ENCODE results near the gene EGFL7. TPM values are rescaled to one million over a fixed set of nuclear protein-coding genes. Genes with fewer than 3 reads are reported as not detected.

EGFL7 gene
- total RNA-seq, 1 experiment from 2014 or later = 38.0 TPM

DNA sequence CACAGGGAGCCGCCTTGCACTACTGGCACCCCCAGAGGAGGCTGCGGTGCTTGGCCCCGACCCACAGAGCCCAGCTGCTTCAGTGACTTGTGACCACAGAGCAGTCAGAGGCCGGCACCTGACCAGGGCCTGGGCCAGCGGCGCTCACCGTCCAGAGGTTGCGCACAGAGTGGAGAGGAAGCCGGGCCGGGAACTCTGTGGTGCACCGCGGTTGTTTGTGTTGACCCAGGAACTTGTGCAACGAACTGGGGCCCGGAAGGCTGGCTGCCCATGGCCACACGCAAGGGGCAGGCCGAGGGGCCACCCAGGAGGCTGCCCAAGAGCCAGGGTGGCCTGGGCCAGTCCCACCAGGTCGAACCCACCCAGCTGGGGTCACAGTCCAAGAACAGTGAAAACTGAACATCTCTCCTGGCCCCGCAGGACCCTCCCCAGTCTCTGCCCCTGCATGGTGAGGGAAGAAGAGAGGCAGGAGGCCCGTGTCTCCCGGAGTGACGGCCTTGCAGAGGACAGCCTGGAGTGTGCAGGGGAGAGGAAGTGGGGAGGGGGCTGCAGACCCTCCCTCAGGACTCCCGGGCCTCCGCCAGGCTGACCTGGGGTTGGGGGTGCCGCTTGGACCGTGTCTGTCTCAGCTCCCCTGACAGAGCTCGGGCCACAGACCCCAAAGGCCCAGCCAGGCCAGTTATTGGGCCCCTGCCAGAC is 42.8 kb upstream of the EGFL7 start:
- Mint-ChIP-seq H3K36me3 (ENCODE audit: insufficient read depth in 1 of 3, low read depth in 3 of 3) (no peaks in the 10 kb centered on the region), H3K27me3 (ENCODE audit: low read depth) (peaks cover 3% of the 10 kb centered on the region; the same call in 1 of the 2 replicates), H3K27ac (no peak overlapping the region), H3K4me3 (no peak overlapping the region), H3K9me3 (no peaks in the 10 kb centered on the region), H3K4me1 (peaks cover 5 to 6% of the 10 kb centered on the region in 2 experiments)
- no peaks in the 10 kb centered on the region for H3K23me2 ChIP-seq (ENCODE audit: insufficient read length, low read depth, low read length, poor library complexity, severe bottlenecking)
- H3K4ac ChIP-seq (ENCODE audit: low read depth, low read length) = no peak overlapping the region; the same call in 1 of the 2 replicates
- H2AFZ ChIP-seq (ENCODE audit: low read length) = no peak overlapping the region
- H4K8ac ChIP-seq (replicated peaks; ENCODE audit: insufficient read length, low read depth, low read length) = no peak overlapping the region
- no peak overlapping the region for H2BK12ac ChIP-seq (ENCODE audit: insufficient read length, low read depth, low read length)
- H2AK5ac ChIP-seq (ENCODE audit: insufficient read length, low read length) = no peak overlapping the region
- no peak overlapping the region for H3K4me2 ChIP-seq (ENCODE audit: insufficient read depth, insufficient read length, low read length)
- no peak overlapping the region for H2BK120ac ChIP-seq (ENCODE audit: low read depth, low read length, poor library complexity, severe bottlenecking)
- H3K27me3 ChIP-seq (ENCODE audit: insufficient read depth, low read length) = no peaks in the 10 kb centered on the region
- H2BK20ac ChIP-seq (ENCODE audit: low read depth, low read length, poor library complexity, severe bottlenecking) = no peak overlapping the region
- H3K56ac ChIP-seq (ENCODE audit: insufficient read length, low read depth, low read length) = no peak overlapping the region
- no peak overlapping the region for H3K14ac ChIP-seq (ENCODE audit: insufficient read depth, low read length)
- WGBS (ENCODE audit: extremely low coverage, insufficient read length, low lambda C conversion rate) = no CpG with 5 or more reads among the region's 26 CpGs
- no peak overlapping the region for H4K5ac ChIP-seq (ENCODE audit: insufficient read length, low read depth, low read length)
- no peak overlapping the region for H3K27ac ChIP-seq (ENCODE audit: insufficient read length, low read depth, low read length)
- DNase-seq = no peak
- no peak overlapping the region for H3K23ac ChIP-seq (ENCODE audit: insufficient read length, low read depth, low read length)
- no peak overlapping the region for H4K91ac ChIP-seq (ENCODE audit: insufficient read length, low read depth, low read length)
- no peaks in the 10 kb centered on the region for H3K79me1 ChIP-seq (ENCODE audit: insufficient read depth, low read depth, low read length, poor library complexity, severe bottlenecking)
- TF ChIP-seq CTCF (conservative IDR thresholded peaks at IDR 0.05) = no peak
- H3K79me2 ChIP-seq (ENCODE audit: insufficient read depth, low read length) = no peaks in the 10 kb centered on the region
- H3K4me1 ChIP-seq (ENCODE audit: insufficient read depth, low read length) = no peaks in the 10 kb centered on the region; the same call in 1 of the 2 replicates
- no peak overlapping the region for H2BK5ac ChIP-seq (ENCODE audit: insufficient read length, low read length)
- no peak overlapping the region for H2BK15ac ChIP-seq (ENCODE audit: low read depth, low read length)
- no peaks in the 10 kb centered on the region for H3K9me3 ChIP-seq (ENCODE audit: control insufficient read depth, low read depth, low read length)
- no peak overlapping the region for H3K18ac ChIP-seq (ENCODE audit: insufficient read length, low read depth, low read length)
- H4K20me1 ChIP-seq (ENCODE audit: control insufficient read depth, insufficient read depth, insufficient read length) = no peaks in the 10 kb centered on the region
- H3K9ac ChIP-seq (ENCODE audit: extremely low read depth, insufficient read length, low read length) = no peak overlapping the region
- H3T11ph ChIP-seq (ENCODE audit: low read length) = no peak overlapping the region

Data from H9 (cell line).